BE2C (cell line): ENCODE results near the gene PLAAT2.

Source experiments
- DNase-seq: peaks from one replicate; pipeline ENCODE4 v3.0.0-alpha.2; 2020
- H3K27me3 ChIP-seq: fragments of 250-450 bp; sonication (Bioruptor Pico); 2 replicates; pipeline ENCODE4 v1.5.1; 2020; ENCODE audit warnings: mild to moderate bottlenecking
- H3K36me3 ChIP-seq: fragments of 250-450 bp; sonication (Bioruptor Pico); 2 replicates; pipeline ENCODE4 v1.5.1; 2020; ENCODE audit warnings: mild to moderate bottlenecking
- H3K4me1 ChIP-seq: fragments of 250-450 bp; sonication (Bioruptor Pico); 2 replicates; pipeline ENCODE4 v1.5.1; 2020
- H3K4me3 ChIP-seq: 2 replicates; pipeline ENCODE4 v1.5.1; 2011; ENCODE audit warnings: low read depth, low read length
- H3K9me3 ChIP-seq: fragments of 250-450 bp; sonication (Bioruptor Pico); 2 replicates; pipeline ENCODE4 v1.5.1; 2020
- CTCF ChIP-seq: IDR thresholded peaks from 2 replicates; pipeline ENCODE4 v1.5.1; 2012; ENCODE audit warnings: mild to moderate bottlenecking, low read depth, low read length

The PLAAT2 gene

GRCh38 chr11:63518548-63518947, 44.6 kb downstream of the PLAAT2 start:
- TF ChIP-seq CTCF, result no peak
- no peaks in the 10 kb centered on the region for H3K27me3 ChIP-seq
- no peak overlapping the region for H3K4me3 ChIP-seq
- H3K9me3 ChIP-seq, result no peaks in the 10 kb centered on the region
- H3K36me3 ChIP-seq, result no peaks in the 10 kb centered on the region
- no peaks in the 10 kb centered on the region for H3K4me1 ChIP-seq
- DNase-seq, result no peak

- H3K4me1 ChIP-seq, result no peaks in the 10 kb centered on the region
- no peak for TF ChIP-seq CTCF
- H3K4me3 ChIP-seq, result no peak overlapping the region
- DNase-seq, result no peak
- H3K36me3 ChIP-seq, result no peaks in the 10 kb centered on the region
- H3K9me3 ChIP-seq, result no peaks in the 10 kb centered on the region
- H3K27me3 ChIP-seq, result no peaks in the 10 kb centered on the region
Observed at GRCh38 chr11:63517156-63517555, 46.0 kb downstream of the PLAAT2 start.

- no peaks in the 10 kb centered on the region for H3K9me3 ChIP-seq
- TF ChIP-seq CTCF, result no peak
Observed at GRCh38 chr11:63516109-63516508, 47.1 kb downstream of the PLAAT2 start.

GRCh38 chr11:63512816-63513215, 50.4 kb downstream of the PLAAT2 start:
- no peak for TF ChIP-seq CTCF
- H3K4me1 ChIP-seq, result no peaks in the 10 kb centered on the region
- H3K36me3 ChIP-seq, result no peaks in the 10 kb centered on the region

More at GRCh38 chr11:63516109-63516508, 47.1 kb downstream of the PLAAT2 start:
- Histone ChIP-seq H3K4me3 (no peak overlapping the region), H3K27me3 (no peaks in the 10 kb centered on the region), H3K4me1 (no peaks in the 10 kb centered on the region), H3K36me3 (no peaks in the 10 kb centered on the region)
- no peak for DNase-seq

GRCh38 chr11:63511048-63511748, 52.0 kb downstream of the PLAAT2 start:
- Histone ChIP-seq H3K4me3 (no peak overlapping the region), H3K9me3 (no peaks in the 10 kb centered on the region), H3K27me3 (no peaks in the 10 kb centered on the region), H3K4me1 (no peaks in the 10 kb centered on the region), H3K36me3 (no peaks in the 10 kb centered on the region)
- no peak for DNase-seq
- TF ChIP-seq CTCF, result no peak

More at GRCh38 chr11:63512816-63513215, 50.4 kb downstream of the PLAAT2 start:
- Histone ChIP-seq H3K27me3 (no peaks in the 10 kb centered on the region), H3K9me3 (no peaks in the 10 kb centered on the region), H3K4me3 (no peak overlapping the region)
- no peak for DNase-seq

- Histone ChIP-seq H3K27me3 (no peaks in the 10 kb centered on the region), H3K9me3 (no peaks in the 10 kb centered on the region), H3K4me1 (no peaks in the 10 kb centered on the region), H3K4me3 (no peak overlapping the region), H3K36me3 (no peaks in the 10 kb centered on the region)
- TF ChIP-seq CTCF, result no peak
- DNase-seq, result no peak
Observed at GRCh38 chr11:63510360-63511047, 52.7 kb downstream of the PLAAT2 start.
